Mesothelial cell of epicardium (in vitro differentiated cells): ENCODE results near the gene MXRA8. TPM values are rescaled to one million over a fixed set of nuclear protein-coding genes. Genes with fewer than 3 reads are reported as not detected.
A peak's percentile ranks its signal among the peaks of the same experiment; 100 is the strongest.

ENCODE experiments used
- DNase-seq, 2 experiments: peaks; one replicate each; pipeline ENCODE4 v3.0.0; 2021; ENCODE audit warnings: low spot score in 2 of 2; ENCODE audit not compliant: unreplicated experiment in 2 of 2
- H3K27ac Mint-ChIP-seq: 2 replicates; pipeline ENCODE4 v1.8.0; 2021; ENCODE audit warnings: mixed read lengths
- H3K27me3 Mint-ChIP-seq: 2 replicates; pipeline ENCODE4 v1.8.0; 2021; ENCODE audit warnings: low read depth, mixed read lengths
- H3K36me3 Mint-ChIP-seq: 2 replicates; pipeline ENCODE4 v1.8.0; 2021; ENCODE audit warnings: mixed read lengths
- H3K4me1 Mint-ChIP-seq: 2 replicates; pipeline ENCODE4 v1.8.0; 2021; ENCODE audit warnings: mixed read lengths
- H3K4me3 Mint-ChIP-seq: 2 replicates; pipeline ENCODE4 v1.8.0; 2021; ENCODE audit warnings: mild to moderate bottlenecking, moderate library complexity, mixed read lengths
- H3K9me3 Mint-ChIP-seq: 2 replicates; pipeline ENCODE4 v1.8.0; 2021; ENCODE audit warnings: mixed read lengths
- total RNA-seq: library from RNA; stranded (reverse); gene quantifications from 3 replicates; pipeline ENCODE4 v1.2.1, GENCODE V29; 2021
- TF ChIP-seq, protein P1 (sequence below): fragments of 200-600 bp; sonication (generic); IDR thresholded peaks from one replicate; pipeline ENCODE4 v1.5.0; 2021; ENCODE audit warnings: antibody characterized with exemption; ENCODE audit not compliant: unreplicated experiment

MXRA8 gene
- total RNA-seq, 1 donor from 2014 or later, result 157 TPM

DNA sequence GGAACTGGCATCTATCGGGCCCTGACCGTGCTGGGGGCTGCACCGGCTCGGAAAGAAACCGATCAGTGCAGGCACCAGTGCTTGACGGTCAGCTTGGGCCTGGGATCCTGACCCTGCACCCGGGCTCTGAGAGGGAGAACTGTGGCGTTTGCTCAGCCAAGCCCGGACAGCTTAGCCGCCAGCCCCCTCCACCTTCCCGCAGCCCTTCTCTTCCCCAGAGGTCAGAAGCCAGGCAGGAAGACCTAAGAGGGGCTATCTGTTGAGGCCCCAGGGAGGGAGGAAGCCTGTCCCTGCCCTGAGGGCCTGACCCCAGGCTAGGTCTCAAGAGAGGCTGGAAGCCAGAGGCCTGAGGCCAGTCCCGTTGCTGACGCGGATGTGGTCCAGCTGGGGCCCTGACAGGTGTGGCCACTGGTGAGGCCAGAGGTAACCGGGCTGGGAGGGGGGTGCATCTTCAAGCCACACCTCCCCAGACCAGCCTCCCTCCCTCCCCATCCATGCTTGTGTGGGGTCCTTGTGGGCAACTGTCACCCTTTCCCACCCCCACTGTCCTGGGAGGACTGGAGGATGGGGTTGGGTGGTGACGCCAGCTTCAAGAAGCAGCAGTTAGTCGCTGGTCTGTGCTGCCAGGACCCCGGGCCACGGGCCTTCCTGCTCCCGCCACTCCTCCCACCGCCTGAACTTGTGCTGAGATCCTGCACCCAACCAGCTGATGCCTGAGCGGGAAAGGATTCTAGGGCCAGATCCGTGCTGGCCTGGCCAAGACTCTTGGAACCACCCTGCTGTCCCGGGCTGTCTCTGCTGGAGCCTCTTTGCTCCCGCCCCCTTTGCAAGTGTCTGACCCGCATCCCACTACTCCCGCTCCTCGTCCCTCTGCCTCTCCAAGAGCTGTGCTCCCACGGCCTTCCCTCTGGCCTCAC lies 6.6 kb downstream of the MXRA8 start:
- peak overlapping the region; percentile 70 for H3K27ac Mint-ChIP-seq
- no peaks in the 10 kb centered on the region for H3K9me3 Mint-ChIP-seq
- TF ChIP-seq, protein P1, sequence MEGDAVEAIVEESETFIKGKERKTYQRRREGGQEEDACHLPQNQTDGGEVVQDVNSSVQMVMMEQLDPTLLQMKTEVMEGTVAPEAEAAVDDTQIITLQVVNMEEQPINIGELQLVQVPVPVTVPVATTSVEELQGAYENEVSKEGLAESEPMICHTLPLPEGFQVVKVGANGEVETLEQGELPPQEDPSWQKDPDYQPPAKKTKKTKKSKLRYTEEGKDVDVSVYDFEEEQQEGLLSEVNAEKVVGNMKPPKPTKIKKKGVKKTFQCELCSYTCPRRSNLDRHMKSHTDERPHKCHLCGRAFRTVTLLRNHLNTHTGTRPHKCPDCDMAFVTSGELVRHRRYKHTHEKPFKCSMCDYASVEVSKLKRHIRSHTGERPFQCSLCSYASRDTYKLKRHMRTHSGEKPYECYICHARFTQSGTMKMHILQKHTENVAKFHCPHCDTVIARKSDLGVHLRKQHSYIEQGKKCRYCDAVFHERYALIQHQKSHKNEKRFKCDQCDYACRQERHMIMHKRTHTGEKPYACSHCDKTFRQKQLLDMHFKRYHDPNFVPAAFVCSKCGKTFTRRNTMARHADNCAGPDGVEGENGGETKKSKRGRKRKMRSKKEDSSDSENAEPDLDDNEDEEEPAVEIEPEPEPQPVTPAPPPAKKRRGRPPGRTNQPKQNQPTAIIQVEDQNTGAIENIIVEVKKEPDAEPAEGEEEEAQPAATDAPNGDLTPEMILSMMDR, result no peak
- DNase-seq, result no peak
- peaks cover 2% of the 10 kb centered on the region for H3K36me3 Mint-ChIP-seq
- H3K27me3 Mint-ChIP-seq, result peaks cover 4% of the 10 kb centered on the region
- H3K4me1 Mint-ChIP-seq, result peaks cover 25% of the 10 kb centered on the region
- peak overlapping the region; percentile 60 for H3K4me3 Mint-ChIP-seq

DNA sequence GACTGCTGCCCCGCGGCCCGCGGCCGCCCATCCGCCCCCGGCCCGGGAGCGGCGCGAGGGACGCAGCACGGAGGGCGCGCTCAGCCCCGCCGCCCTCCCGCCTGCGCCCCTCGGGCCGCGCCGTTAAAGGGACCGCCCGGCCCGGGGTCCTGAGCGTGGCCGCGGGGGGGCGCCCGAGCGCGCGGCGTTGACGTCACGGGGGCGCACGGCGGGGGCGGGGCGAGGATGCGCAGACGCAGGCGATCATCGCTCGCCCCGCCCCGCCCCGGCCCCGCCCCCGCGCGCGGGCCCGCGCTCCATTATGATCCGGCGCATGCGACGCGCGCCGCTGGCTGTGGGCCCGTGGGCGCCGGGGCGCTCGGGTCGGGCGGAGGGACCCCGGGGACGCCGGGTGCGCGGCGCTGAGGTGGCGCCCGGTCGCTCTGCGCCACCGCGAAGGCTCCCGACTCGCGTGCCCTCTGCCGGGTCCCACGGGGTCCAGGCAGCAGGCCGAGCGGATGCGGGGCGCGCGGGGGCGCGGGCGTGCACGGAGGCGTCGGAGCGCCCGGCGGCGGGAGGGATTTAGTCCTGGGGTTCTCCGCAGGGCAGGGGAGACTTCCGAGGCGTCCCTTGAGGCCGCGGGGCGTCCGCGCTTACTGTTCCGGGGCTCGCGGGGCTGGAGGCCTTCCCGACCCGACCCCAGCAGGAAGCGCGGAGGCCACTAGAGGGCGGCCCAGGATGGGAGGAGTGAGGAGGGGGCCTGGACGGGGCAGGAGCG lies 8.9 kb downstream of the MXRA8 start, which contains the start of gene DVL1:
Gene DVL1, minus strand, starts transcription at position 163 of the 757 bp plus-strand sequence. CDS start 353 bp downstream, outside the sequence.
- Mint-ChIP-seq H3K36me3 (peaks cover 2% of the 10 kb centered on the region), H3K4me3 (peak within 1 kb of the TSS; percentile 73), H3K9me3 (no peaks in the 10 kb centered on the region), H3K27me3 (peaks cover 4% of the 10 kb centered on the region), H3K27ac (no peak within 1 kb of the TSS), H3K4me1 (peaks cover 26% of the 10 kb centered on the region)
- DNase-seq, result peak; percentile 72 to 78
- TF ChIP-seq, protein P1, result peak; percentile 42

DNA sequence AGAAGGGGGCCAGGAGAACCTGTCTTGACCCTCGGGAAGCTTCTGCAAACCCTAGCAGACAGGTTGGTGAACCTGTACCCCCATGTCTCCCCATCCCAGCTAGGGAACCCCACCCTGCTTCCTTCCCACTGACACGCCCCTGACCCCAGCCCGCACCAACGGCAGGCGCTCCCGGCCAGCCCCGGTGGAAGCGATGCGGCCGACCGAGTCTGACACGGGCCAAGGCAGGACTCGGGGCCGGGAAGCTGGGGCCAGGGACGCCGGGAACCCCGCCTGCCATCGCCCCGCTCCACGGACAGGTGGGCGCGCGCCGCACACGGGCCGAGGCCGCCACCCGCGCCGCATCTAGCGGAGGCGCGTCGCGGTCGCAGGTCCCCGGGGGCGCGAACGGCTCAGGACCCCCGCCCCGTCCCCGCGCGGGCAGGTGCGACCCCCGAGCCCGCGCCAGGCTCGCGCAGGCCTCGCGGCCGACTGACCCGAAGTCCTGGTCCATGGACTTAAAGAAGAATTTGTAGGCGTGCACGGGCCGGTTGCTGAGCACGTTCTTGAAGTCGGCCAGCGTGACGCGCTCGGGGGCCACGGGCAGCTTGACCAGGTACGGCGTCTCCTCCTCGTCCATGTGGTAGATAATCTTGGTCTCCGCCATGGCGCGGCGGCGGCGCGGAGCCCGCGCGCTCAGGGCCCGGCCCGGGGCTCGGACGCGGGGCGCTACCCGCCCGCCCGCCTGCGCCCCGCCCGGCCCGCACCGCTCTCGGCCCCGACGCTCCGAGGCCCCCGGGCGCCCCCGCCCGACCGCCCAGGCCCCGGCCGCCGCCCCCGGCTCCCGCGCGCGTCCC lies 9.7 kb downstream of the MXRA8 start:
- H3K27me3 Mint-ChIP-seq, result peaks cover 2% of the 10 kb centered on the region
- H3K27ac Mint-ChIP-seq, result no peak overlapping the region
- peak overlapping the region; percentile 73 for H3K4me3 Mint-ChIP-seq
- H3K36me3 Mint-ChIP-seq, result peaks cover 2% of the 10 kb centered on the region
- H3K9me3 Mint-ChIP-seq, result no peaks in the 10 kb centered on the region
- TF ChIP-seq, protein P1, result no peak
- no peak for DNase-seq
- H3K4me1 Mint-ChIP-seq, result peaks cover 23% of the 10 kb centered on the region

DNA sequence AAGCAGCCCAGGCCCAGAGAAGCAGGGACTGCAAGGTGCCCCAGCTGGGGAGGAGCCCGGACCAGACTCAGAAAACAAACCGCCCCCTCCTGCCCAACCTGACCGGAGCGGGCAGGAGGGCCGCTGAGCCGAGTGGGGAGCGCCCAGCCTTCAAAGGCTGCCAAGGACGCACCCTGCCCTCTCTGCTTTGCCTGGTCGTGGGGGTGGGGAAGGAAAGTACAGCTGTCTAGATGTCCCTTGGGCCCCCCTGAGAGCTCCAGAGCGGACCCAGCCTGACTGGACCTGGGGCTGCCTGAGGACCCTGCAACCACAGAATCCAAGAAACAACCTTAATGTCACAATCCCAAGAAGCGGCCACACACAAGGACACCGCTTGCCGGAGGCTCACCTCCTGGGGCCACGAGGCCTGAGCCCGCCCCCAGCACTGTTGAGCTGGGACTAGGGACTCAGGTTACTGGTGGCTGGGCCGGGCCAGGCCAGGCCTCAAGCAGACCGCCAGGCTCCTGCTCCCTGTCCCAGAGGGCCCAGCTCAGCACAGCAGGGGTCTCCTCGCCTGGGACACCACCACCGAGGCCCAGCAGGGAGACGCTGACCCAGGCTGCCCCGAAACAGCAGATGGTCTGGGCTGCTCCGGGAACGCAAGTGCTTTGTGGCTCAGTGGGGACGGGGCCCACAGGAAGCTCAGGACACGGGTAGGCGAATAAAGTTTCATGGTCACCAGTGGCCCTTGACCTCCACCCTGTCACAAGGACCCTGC lies 10.5 kb downstream of the MXRA8 start:
- H3K27ac Mint-ChIP-seq, result no peak overlapping the region
- H3K4me3 Mint-ChIP-seq, result peak overlapping the region; percentile 73
- H3K9me3 Mint-ChIP-seq, result no peaks in the 10 kb centered on the region
- no peak for DNase-seq
- H3K4me1 Mint-ChIP-seq, result peaks cover 22% of the 10 kb centered on the region
- TF ChIP-seq, protein P1, result peak; percentile 7
- H3K36me3 Mint-ChIP-seq, result peaks cover 2% of the 10 kb centered on the region
- peaks cover 2% of the 10 kb centered on the region for H3K27me3 Mint-ChIP-seq
